Lower leg skin (tissue), 3 donors: ENCODE data around the gene PARD6B.
"Not testable (repeated sequence)": the region's sequence is repeated elsewhere in the genome, so short reads cannot be mapped to it uniquely, and the experiment has no call there.

Source experiments
- CTCF ChIP-seq, 3 donors: fragments of 450-650 bp; IDR thresholded peaks; one replicate each; pipeline ENCODE4 v1.5.1; 2016; ENCODE audit warnings: antibody characterized with exemption in 3 of 3, mild to moderate bottlenecking in 3 of 3, moderate library complexity in 2 of 3
- POLR2A ChIP-seq, 2 donors: fragments of 450-650 bp; IDR thresholded peaks; one replicate each; pipeline ENCODE4 v1.6.1; 2016 to 2017; ENCODE audit warnings: antibody characterized with exemption in 2 of 2, mild to moderate bottlenecking in 1 of 2, moderate library complexity in 1 of 2

GRCh38 chr20:50793575-50794016, 62.2 kb downstream of the PARD6B start:
- not testable (repeated sequence) for TF ChIP-seq CTCF, POLR2A (IDR thresholded peaks at IDR 0.05)
